Mucosa of descending colon (tissue), 3 donors: ENCODE measurements around the gene QKI. TPM values are rescaled to one million over a fixed set of nuclear protein-coding genes. Genes with fewer than 3 reads are reported as not detected.

Source experiments
- ATAC-seq: fragments of 200-7000 bp; cut with Tn5 transposase; one replicate; pipeline ENCODE4 v1.9.1; 2020; ENCODE audit warnings: mild to moderate bottlenecking, moderate library complexity
- DNase-seq, 3 donors: peaks; one replicate each; pipeline ENCODE4 v3.0.0-alpha.2; 2020
- H3K36me3 ChIP-seq: fragments of 200-600 bp; one replicate; pipeline ENCODE4 v1.8.0; 2021; ENCODE audit warnings: low read depth, mild to moderate bottlenecking
- H3K4me1 ChIP-seq: fragments of 200-600 bp; one replicate; pipeline ENCODE4 v1.8.0; 2021; ENCODE audit warnings: low read depth, mild to moderate bottlenecking
- H3K4me3 ChIP-seq: fragments of 200-600 bp; one replicate; pipeline ENCODE4 v1.8.0; 2021; ENCODE audit warnings: mild to moderate bottlenecking
- H3K9me3 ChIP-seq: fragments of 200-600 bp; one replicate; pipeline ENCODE4 v1.8.0; 2021; ENCODE audit warnings: mild to moderate bottlenecking
- CTCF ChIP-seq: fragments of 200-600 bp; IDR thresholded peaks from one replicate; pipeline ENCODE4 v1.8.0; 2022; ENCODE audit warnings: antibody characterized with exemption, mild to moderate bottlenecking
- intact Hi-C, 2 donors: fragments of 100-400 bp; cut with DNase I in 1 of 2; cut with micrococcal nuclease in 1 of 2; formaldehyde crosslinking; loops; one replicate each; pipeline versions ENCODE4 v1.11.0 to v1.11.1; 2022; cut with DNase I, micrococcal nuclease
- total RNA-seq, 3 donors: library from RNA; stranded (reverse); fragmentation: NEBNext Ultra II Directional in 2 of 3; extraction: Animal tissue kit (Norgen Biotek cat#: 25700) in 2 of 3; gene quantifications; one replicate each; pipeline versions ENCODE4 v1.2.1 to v1.2.4, GENCODE V29; 2021 to 2023
- donor health status: DM: no; HTN: no; CAD: no; lungs with moderate emphysema.
- donor health status: DM: no; HTN: no; CAD: no.
- donor health status: DM: no; HTN: yes; CAD: no.

Gene QKI
- total RNA-seq, 3 donors from 2014 or later, result 11.3 to 129 (median 35.8) TPM

DNA sequence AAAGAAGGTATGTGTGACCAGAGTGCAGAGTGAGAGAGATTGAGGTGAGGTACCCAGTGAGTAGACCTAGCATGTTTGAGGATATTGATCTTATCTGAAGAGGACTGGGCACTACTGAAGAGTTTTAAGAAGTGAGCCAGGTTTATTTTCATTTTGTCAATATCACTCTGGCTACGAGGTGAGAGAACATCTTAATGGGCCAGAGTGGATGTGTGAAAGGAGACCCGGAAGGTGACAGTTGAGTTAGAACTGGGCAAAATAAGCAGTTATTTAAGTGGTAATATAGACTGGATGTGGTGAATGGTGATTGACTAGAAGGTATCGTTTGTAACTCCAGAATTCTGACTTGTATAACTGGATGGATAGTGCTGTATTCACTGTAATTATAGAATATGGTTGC, 134.1 kb downstream of the QKI start:
- Histone ChIP-seq H3K4me3 (no peak overlapping the region), H3K36me3 (no peaks in the 10 kb centered on the region), H3K4me1 (no peaks in the 10 kb centered on the region), H3K9me3 (no peaks in the 10 kb centered on the region)
- no peak for TF ChIP-seq CTCF
- no peak for DNase-seq
- intact Hi-C loops, result no loop called here
- ATAC-seq, result no peak

GRCh38 chr6:163554032-163554431, 139.5 kb downstream of the QKI start:
- H3K4me1 ChIP-seq, result no peaks in the 10 kb centered on the region
- TF ChIP-seq CTCF, result no peak
- intact Hi-C loops, result no loop called here
- H3K9me3 ChIP-seq, result no peaks in the 10 kb centered on the region
- H3K4me3 ChIP-seq, result no peak overlapping the region
- ATAC-seq (no peak), DNase-seq (no peak)
- H3K36me3 ChIP-seq, result no peaks in the 10 kb centered on the region

GRCh38 chr6:163554663-163555062, 140.1 kb downstream of the QKI start:
- peak; percentile 43 for ATAC-seq
- Histone ChIP-seq H3K4me1 (no peaks in the 10 kb centered on the region), H3K36me3 (no peaks in the 10 kb centered on the region), H3K4me3 (no peak overlapping the region), H3K9me3 (no peaks in the 10 kb centered on the region)
- peak in 2 of 3 donors; percentile 60 to 70 for DNase-seq
- TF ChIP-seq CTCF, result peak; percentile 11
- intact Hi-C loops, result no loop called here

GRCh38 chr6:163559661-163560060, 145.1 kb downstream of the QKI start:
- Histone ChIP-seq H3K4me1 (no peaks in the 10 kb centered on the region), H3K4me3 (no peak overlapping the region), H3K9me3 (no peaks in the 10 kb centered on the region), H3K36me3 (no peaks in the 10 kb centered on the region)
- no peak for ATAC-seq
- TF ChIP-seq CTCF, result no peak
- intact Hi-C loops, result loop anchor here in 1 of 2 donors (10.0 kb wide), 1 partner anchor 125 kb away; no protein-coding TSS in a partner anchor
- no peak for DNase-seq

DNA sequence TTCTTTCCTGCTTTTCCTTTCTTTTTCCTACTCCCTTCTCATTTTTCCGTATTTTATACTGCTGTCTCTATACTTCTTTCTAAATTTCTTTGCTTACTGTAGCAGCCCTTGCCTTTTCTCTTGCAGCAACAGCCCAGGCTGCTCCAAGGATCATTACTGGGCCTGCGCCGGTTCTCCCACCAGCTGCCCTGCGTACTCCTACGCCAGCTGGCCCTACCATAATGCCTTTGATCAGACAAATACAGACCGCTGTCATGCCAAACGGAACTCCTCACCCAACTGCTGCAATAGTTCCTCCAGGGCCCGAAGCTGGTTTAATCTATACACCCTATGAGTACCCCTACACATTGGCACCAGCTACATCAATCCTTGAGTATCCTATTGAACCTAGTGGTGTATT, 148.8 kb downstream of the QKI start:
- intact Hi-C loops, result loop anchor here in 1 of 2 donors (10.0 kb wide), 1 partner anchor 129 kb away; no protein-coding TSS in a partner anchor
- no peak for ATAC-seq

More for the DNA sequence above, 148.8 kb downstream of the QKI start:
- Histone ChIP-seq H3K4me3 (no peak overlapping the region), H3K36me3 (no peaks in the 10 kb centered on the region), H3K4me1 (no peaks in the 10 kb centered on the region), H3K9me3 (no peaks in the 10 kb centered on the region)
- no peak for DNase-seq
- TF ChIP-seq CTCF, result no peak
